ENCODE results near the gene CADM1. TPM values are rescaled to one million over a fixed set of nuclear protein-coding genes. Genes with fewer than 3 reads are reported as not detected.

The CADM1 gene
- polyA plus RNA-seq, 1 donor (not counting 4 experiments of a cell fraction or from before 2014, with no cell fraction given), result 9.5 TPM

- Histone ChIP-seq H3K4me3 (ENCODE audit: control insufficient read depth in 2 of 3, extremely low read depth in 1 of 3, insufficient read depth in 2 of 3, low read depth in 1 of 3, low read length in 3 of 3) (no peak overlapping the region), H3K9me1 (ENCODE audit: control insufficient read depth, extremely low read depth, insufficient read depth, low read length) (no peaks in the 10 kb centered on the region), H4K20me1 (ENCODE audit: control insufficient read depth, extremely low read depth, insufficient read depth, low read length) (no peaks in the 10 kb centered on the region), H3K4me1 (ENCODE audit: control insufficient read depth, extremely low read depth, insufficient read depth, low read length) (no peaks in the 10 kb centered on the region), H3K36me3 (ENCODE audit: control insufficient read depth in 2 of 2, extremely low read depth in 1 of 2, insufficient read depth in 2 of 2, low read length in 2 of 2) (no peaks in the 10 kb centered on the region), H3K9ac (ENCODE audit: control insufficient read depth, extremely low read depth, insufficient read depth, low read length) (no peak overlapping the region), H3K4me2 (ENCODE audit: control insufficient read depth, extremely low read depth, insufficient read depth, low read depth, low read length) (no peak overlapping the region), H3K27ac (ENCODE audit: control insufficient read depth, insufficient read depth, low read length) (no peak overlapping the region), H3K79me2 (ENCODE audit: control insufficient read depth, insufficient read depth, low read length) (no peaks in the 10 kb centered on the region), H2AFZ (ENCODE audit: control insufficient read depth, low read length) (no peak overlapping the region), H3K9me3 (ENCODE audit: control insufficient read depth, low read depth, low read length) (no peaks in the 10 kb centered on the region), H3K27me3 (ENCODE audit: control insufficient read depth, extremely low read depth, insufficient read depth, low read length) (no peaks in the 10 kb centered on the region)
- FAIRE-seq (no peak), DNase-seq (ENCODE audit: low read depth, low spot score) (no peak)
- no peak for TF ChIP-seq CTCF (optimal IDR thresholded peaks at IDR 0.05 in 1 of 3, IDR thresholded peaks at IDR 0.05 in 1 of 3, conservative IDR thresholded peaks at IDR 0.05 in 1 of 3; ENCODE audit: extremely low read depth in 1 of 3, insufficient read depth in 2 of 3, low read length in 3 of 3)
- dilution Hi-C loops (cut with MboI; ENCODE audit: extremely low pct_ligation_motif_present, low sequenced_read_pairs), result no loop called here
Measured at GRCh38 chr11:115518983-115519628, 14.9 kb upstream of the CADM1 start.

- no peaks in the 10 kb centered on the region for H3K4me1 ChIP-seq (ENCODE audit: control insufficient read depth, extremely low read depth, insufficient read depth, low read length)
- no peaks in the 10 kb centered on the region for H4K20me1 ChIP-seq (ENCODE audit: control insufficient read depth, extremely low read depth, insufficient read depth, low read length)
- H3K27me3 ChIP-seq (ENCODE audit: control insufficient read depth, extremely low read depth, insufficient read depth, low read length), result peaks cover 8% of the 10 kb centered on the region
- dilution Hi-C loops (cut with MboI; ENCODE audit: extremely low pct_ligation_motif_present, low sequenced_read_pairs), result no loop called here
- FAIRE-seq (no peak), DNase-seq (ENCODE audit: low read depth, low spot score) (no peak)
- no peak overlapping the region for H3K27ac ChIP-seq (ENCODE audit: control insufficient read depth, insufficient read depth, low read length)
- H3K9ac ChIP-seq (ENCODE audit: control insufficient read depth, extremely low read depth, insufficient read depth, low read length), result no peak overlapping the region
- no peak overlapping the region for H2AFZ ChIP-seq (ENCODE audit: control insufficient read depth, low read length)
- no peak overlapping the region for H3K4me3 ChIP-seq (ENCODE audit: control insufficient read depth in 2 of 3, extremely low read depth in 1 of 3, insufficient read depth in 2 of 3, low read depth in 1 of 3, low read length in 3 of 3)
- H3K9me1 ChIP-seq (ENCODE audit: control insufficient read depth, extremely low read depth, insufficient read depth, low read length), result no peaks in the 10 kb centered on the region
- no peaks in the 10 kb centered on the region for H3K79me2 ChIP-seq (ENCODE audit: control insufficient read depth, insufficient read depth, low read length)
- no peaks in the 10 kb centered on the region for H3K36me3 ChIP-seq (ENCODE audit: control insufficient read depth in 2 of 2, extremely low read depth in 1 of 2, insufficient read depth in 2 of 2, low read length in 2 of 2)
- no peak for TF ChIP-seq EZH2 (IDR thresholded peaks at IDR 0.05; ENCODE audit: low read length)
- no peak for TF ChIP-seq CTCF (optimal IDR thresholded peaks at IDR 0.05 in 1 of 3, IDR thresholded peaks at IDR 0.05 in 1 of 3, conservative IDR thresholded peaks at IDR 0.05 in 1 of 3; ENCODE audit: extremely low read depth in 1 of 3, insufficient read depth in 2 of 3, low read length in 3 of 3)
- H3K9me3 ChIP-seq (ENCODE audit: control insufficient read depth, low read depth, low read length), result no peaks in the 10 kb centered on the region
- no peak overlapping the region for H3K4me2 ChIP-seq (ENCODE audit: control insufficient read depth, extremely low read depth, insufficient read depth, low read depth, low read length)
Measured at GRCh38 chr11:115515647-115516395, 11.6 kb upstream of the CADM1 start.

Data from keratinocyte (primary cell).